HepG2 (cell line): ENCODE results near the gene METTL23. TPM values are rescaled to one million over a fixed set of nuclear protein-coding genes. Genes with fewer than 3 reads are reported as not detected.

Experiments
- CBFB ChIP-seq: sonication (generic); formaldehyde crosslinking; IDR thresholded peaks from 2 replicates; pipeline ENCODE4 v1.4.0; 2020; ENCODE audit warnings: missing genetic modification reagents
- ELF3 ChIP-seq: IDR thresholded peaks from 2 replicates; pipeline ENCODE4 v1.6.1; 2016; ENCODE audit warnings: missing genetic modification reagents, missing compliant biosample characterization
- MEIS2 ChIP-seq: sonication (generic); formaldehyde crosslinking; IDR thresholded peaks from 2 replicates; pipeline ENCODE4 v1.9.0; 2021; ENCODE audit warnings: mild to moderate bottlenecking, missing genetic modification reagents
- MIER3 ChIP-seq: IDR thresholded peaks from 2 replicates; pipeline ENCODE4 v1.6.1; 2016; ENCODE audit warnings: missing compliant biosample characterization, borderline replicate concordance
- MTF2 ChIP-seq: sonication (generic); formaldehyde crosslinking; IDR thresholded peaks from 2 replicates; pipeline ENCODE4 v1.5.0; 2020; ENCODE audit warnings: missing genetic modification reagents, borderline replicate concordance
- NFYB ChIP-seq: sonication (generic); formaldehyde crosslinking; IDR thresholded peaks from 2 replicates; pipeline ENCODE4 v1.4.0; 2020; ENCODE audit warnings: missing genetic modification reagents
- RFXAP ChIP-seq: sonication (generic); formaldehyde crosslinking; IDR thresholded peaks from 2 replicates; pipeline ENCODE4 v1.4.0; 2020; ENCODE audit warnings: missing genetic modification reagents, borderline replicate concordance
- SNAPC2 ChIP-seq: sonication (generic); formaldehyde crosslinking; IDR thresholded peaks from 2 replicates; pipeline ENCODE4 v1.8.1; 2022; ENCODE audit warnings: mild to moderate bottlenecking, missing genetic modification reagents
- ZFX ChIP-seq: sonication (generic); formaldehyde crosslinking; IDR thresholded peaks from 2 replicates; pipeline ENCODE4 v1.4.0; 2020; ENCODE audit warnings: mild to moderate bottlenecking, low read depth, missing genetic modification reagents, moderate library complexity
- ZNF780A ChIP-seq: sonication (generic); formaldehyde crosslinking; IDR thresholded peaks from 2 replicates; pipeline ENCODE4 v1.8.0; 2022; ENCODE audit warnings: mild to moderate bottlenecking, missing genetic modification reagents, moderate library complexity
- ZNF883 ChIP-seq: sonication (generic); formaldehyde crosslinking; IDR thresholded peaks from 2 replicates; pipeline ENCODE4 v1.5.1; 2020; ENCODE audit warnings: mild to moderate bottlenecking, missing genetic modification reagents; ENCODE audit errors: not compliant biosample characterization
- polyA plus RNA-seq, 8 experiments: library from polyadenylated mRNA; depleted of rRNA in 3 of 8; stranded (reverse) in 7 of 8; unstranded in 1 of 8; fragments of >200 nt; fragmentation: Illumina TruSeq in 4 of 8; extraction: Trizol in 4 of 8; gene quantifications; 2 replicates each; pipeline versions ENCODE4 v1.2.1 to v1.2.3, GENCODE V29; 2011 to 2016; ENCODE audit warnings: low read depth in 4 of 8, missing spikeins in 1 of 8, mixed read lengths in 1 of 8; ENCODE audit not compliant: insufficient read depth in 1 of 8
- total RNA-seq, 5 experiments: library from RNA; depleted of rRNA; stranded (reverse); fragments of >200 nt; fragmentation: Illumina TruSeq; extraction: Trizol; gene quantifications; 2 replicates each; pipeline ENCODE4 v1.2.3, GENCODE V29; 2016; ENCODE audit warnings: low read depth in 1 of 5
- TF ChIP-seq, protein P1 (sequence below): sonication (generic); formaldehyde crosslinking; IDR thresholded peaks from 2 replicates; pipeline ENCODE4 v1.4.0; 2020; ENCODE audit warnings: mild to moderate bottlenecking, missing genetic modification reagents
- TF ChIP-seq, protein P2 (sequence below): sonication (generic); formaldehyde crosslinking; IDR thresholded peaks from 2 replicates; pipeline ENCODE4 v1.5.1; 2020; ENCODE audit warnings: mild to moderate bottlenecking, missing genetic modification reagents, moderate library complexity
- TF ChIP-seq, protein P3 (sequence below): sonication (generic); formaldehyde crosslinking; IDR thresholded peaks from 2 replicates; pipeline ENCODE4 v1.4.0; 2020; ENCODE audit warnings: low read depth, mild to moderate bottlenecking, missing genetic modification reagents

METTL23 gene
- total and polyA plus RNA-seq, 2 of the 13 experiments (the other 11 are each of a cell fraction or from before 2014, with no cell fraction given): 39.9 to 104 TPM

DNA sequence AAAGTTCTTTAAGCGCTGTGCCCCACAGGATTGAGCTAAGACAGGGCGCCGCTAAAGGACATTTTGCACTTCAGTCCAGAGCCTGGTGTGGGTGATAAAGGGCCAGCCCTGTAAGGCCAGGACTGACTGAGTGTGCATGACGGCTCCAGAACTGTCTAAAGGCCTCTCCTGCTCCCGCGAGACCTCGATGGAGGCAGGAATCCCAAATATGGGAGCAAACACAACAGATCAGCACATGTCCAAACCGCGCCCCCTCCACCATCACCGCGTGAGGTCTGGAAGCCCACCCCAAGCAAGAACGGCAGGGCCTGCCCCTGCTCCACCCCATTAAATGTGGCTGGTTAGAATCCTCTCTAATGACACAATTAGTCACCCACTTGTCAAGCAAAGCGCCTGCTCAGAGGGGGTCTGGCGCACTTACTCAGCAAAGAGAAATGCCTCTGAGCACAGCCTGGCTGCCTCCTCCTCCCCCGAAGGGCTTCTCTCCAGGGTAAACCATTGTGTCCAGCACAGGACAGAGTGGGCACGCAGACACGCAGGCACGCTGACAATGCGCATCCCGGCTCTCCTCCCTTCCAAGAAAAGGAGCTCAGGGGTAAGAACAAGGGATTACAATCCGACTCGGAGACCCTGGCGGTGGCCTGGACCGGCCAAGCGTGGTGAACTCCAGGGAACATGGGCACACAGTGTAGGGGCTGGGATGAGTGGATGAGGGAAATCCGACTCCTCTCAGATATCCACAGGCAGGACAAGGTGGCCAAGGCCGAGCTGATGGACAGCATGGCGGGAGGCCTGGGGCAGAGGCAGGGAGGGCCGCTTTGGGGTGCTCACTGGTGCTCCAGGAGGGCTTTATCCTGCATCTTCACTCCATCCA is 17.3 kb upstream of the METTL23 start (continued):
- TF ChIP-seq, protein P1, sequence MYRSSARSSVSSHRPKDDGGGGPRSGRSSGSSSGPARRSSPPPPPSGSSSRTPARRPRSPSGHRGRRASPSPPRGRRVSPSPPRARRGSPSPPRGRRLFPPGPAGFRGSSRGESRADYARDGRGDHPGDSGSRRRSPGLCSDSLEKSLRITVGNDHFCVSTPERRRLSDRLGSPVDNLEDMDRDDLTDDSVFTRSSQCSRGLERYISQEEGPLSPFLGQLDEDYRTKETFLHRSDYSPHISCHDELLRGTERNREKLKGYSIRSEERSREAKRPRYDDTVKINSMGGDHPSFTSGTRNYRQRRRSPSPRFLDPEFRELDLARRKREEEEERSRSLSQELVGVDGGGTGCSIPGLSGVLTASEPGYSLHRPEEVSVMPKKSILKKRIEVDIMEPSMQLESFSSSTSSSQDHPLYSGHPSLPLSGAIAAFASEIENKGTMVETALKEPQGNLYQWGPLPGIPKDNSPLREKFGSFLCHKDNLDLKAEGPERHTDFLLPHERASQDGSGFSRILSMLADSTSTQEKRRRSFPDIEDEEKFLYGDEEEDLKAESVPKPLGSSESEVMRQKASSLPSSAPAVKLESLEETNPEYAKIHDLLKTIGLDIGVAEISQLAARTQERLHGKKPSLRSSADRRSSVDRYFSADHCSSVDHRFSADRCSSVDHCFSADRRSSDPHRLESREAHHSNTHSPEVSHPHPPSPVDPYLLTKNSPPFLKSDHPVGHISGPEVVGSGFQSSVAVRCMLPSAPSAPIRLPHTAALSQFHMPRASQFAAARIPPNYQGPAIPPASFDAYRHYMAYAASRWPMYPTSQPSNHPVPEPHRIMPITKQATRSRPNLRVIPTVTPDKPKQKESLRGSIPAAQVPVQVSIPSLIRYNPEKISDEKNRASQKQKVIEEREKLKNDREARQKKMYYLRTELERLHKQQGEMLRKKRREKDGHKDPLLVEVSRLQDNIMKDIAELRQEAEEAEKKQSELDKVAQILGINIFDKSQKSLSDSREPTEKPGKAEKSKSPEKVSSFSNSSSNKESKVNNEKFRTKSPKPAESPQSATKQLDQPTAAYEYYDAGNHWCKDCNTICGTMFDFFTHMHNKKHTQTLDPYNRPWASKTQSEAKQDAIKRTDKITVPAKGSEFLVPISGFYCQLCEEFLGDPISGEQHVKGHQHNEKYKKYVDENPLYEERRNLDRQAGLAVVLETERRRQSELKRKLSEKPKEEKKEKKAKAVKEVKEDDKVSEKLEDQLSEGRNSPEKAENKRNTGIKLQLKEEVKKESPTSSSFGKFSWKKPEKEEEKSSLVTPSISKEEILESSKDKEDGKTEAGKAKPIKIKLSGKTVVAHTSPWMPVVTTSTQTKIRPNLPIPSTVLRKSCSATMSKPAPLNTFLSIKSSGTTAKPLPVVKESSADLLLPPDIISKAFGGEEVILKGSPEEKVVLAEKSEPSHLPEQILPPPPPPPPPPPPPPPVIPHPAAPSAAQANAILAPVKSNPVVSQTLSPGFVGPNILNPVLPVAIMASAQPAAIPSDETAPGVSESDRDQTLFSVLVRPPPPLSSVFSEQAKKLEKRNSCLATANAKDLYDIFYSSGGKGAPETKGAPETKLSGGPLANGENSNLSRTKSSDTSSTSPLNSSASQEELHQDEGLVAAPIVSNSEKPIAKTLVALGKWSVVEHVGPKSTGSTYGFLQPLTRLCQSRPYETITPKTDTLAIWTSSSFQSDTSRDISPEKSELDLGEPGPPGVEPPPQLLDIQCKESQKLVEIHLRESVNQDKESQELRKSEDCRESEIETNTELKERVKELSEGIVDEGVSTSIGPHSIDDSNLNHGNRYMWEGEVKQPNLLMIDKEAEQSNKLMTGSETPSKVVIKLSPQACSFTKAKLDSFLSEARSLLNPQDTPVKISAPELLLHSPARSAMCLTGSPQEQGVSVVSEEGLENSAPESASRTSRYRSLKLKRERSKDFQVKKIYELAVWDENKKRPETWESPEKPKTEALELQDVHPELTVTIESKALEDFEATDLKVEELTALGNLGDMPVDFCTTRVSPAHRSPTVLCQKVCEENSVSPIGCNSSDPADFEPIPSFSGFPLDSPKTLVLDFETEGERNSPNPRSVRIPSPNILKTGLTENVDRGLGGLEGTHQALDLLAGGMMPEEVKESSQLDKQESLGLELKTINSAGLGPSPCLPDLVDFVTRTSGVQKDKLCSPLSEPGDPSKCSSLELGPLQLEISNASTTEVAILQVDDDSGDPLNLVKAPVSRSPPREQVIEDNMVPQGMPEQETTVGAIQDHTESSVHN (CRISPR knock-in tag): 0 out of 2 replicates have a peak, but pooled peaks have one; percentile 26
- TF ChIP-seq ELF3: no peak
- no peak for TF ChIP-seq ZNF883
- no peak for TF ChIP-seq ZNF780A (CRISPR knock-in tag)
- TF ChIP-seq, protein P2, sequence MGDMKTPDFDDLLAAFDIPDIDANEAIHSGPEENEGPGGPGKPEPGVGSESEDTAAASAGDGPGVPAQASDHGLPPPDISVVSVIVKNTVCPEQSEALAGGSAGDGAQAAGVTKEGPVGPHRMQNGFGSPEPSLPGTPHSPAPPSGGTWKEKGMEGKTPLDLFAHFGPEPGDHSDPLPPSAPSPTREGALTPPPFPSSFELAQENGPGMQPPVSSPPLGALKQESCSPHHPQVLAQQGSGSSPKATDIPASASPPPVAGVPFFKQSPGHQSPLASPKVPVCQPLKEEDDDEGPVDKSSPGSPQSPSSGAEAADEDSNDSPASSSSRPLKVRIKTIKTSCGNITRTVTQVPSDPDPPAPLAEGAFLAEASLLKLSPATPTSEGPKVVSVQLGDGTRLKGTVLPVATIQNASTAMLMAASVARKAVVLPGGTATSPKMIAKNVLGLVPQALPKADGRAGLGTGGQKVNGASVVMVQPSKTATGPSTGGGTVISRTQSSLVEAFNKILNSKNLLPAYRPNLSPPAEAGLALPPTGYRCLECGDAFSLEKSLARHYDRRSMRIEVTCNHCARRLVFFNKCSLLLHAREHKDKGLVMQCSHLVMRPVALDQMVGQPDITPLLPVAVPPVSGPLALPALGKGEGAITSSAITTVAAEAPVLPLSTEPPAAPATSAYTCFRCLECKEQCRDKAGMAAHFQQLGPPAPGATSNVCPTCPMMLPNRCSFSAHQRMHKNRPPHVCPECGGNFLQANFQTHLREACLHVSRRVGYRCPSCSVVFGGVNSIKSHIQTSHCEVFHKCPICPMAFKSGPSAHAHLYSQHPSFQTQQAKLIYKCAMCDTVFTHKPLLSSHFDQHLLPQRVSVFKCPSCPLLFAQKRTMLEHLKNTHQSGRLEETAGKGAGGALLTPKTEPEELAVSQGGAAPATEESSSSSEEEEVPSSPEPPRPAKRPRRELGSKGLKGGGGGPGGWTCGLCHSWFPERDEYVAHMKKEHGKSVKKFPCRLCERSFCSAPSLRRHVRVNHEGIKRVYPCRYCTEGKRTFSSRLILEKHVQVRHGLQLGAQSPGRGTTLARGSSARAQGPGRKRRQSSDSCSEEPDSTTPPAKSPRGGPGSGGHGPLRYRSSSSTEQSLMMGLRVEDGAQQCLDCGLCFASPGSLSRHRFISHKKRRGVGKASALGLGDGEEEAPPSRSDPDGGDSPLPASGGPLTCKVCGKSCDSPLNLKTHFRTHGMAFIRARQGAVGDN (CRISPR knock-in tag): peak; percentile 74
- TF ChIP-seq, protein P3, sequence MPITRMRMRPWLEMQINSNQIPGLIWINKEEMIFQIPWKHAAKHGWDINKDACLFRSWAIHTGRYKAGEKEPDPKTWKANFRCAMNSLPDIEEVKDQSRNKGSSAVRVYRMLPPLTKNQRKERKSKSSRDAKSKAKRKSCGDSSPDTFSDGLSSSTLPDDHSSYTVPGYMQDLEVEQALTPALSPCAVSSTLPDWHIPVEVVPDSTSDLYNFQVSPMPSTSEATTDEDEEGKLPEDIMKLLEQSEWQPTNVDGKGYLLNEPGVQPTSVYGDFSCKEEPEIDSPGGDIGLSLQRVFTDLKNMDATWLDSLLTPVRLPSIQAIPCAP (CRISPR knock-in tag): no peak
- TF ChIP-seq SNAPC2 (CRISPR knock-in tag): no peak
- TF ChIP-seq RFXAP (CRISPR knock-in tag): no peak
- TF ChIP-seq ZFX (CRISPR knock-in tag): no peak; the same call in 1 of the 2 replicates
- peak; percentile 44; the same call in 1 of the 2 replicates for TF ChIP-seq MEIS2 (CRISPR knock-in tag)
- no peak for TF ChIP-seq MTF2 (CRISPR knock-in tag)
- no peak for TF ChIP-seq CBFB
- TF ChIP-seq NFYB (CRISPR knock-in tag): no peak
- TF ChIP-seq MIER3 (CRISPR knock-in tag): no peak
